K562 (cell line): Measurements from ENCODE around the gene APOBEC3A. TPM values are rescaled to one million over a fixed set of nuclear protein-coding genes. Genes with fewer than 3 reads are reported as not detected.

ENCODE experiments used
- C11orf30 ChIP-seq: fragments of 450-650 bp; IDR thresholded peaks from 2 replicates; pipeline ENCODE4 v1.6.1; 2016; ENCODE audit warnings: low read depth, mild to moderate bottlenecking
- CBFA2T3 ChIP-seq: fragments of 450-650 bp; IDR thresholded peaks from 2 replicates; pipeline ENCODE4 v1.6.1; 2017
- CCAR2 ChIP-seq: fragments of 200-400 bp; formaldehyde crosslinking; IDR thresholded peaks from 2 replicates; pipeline ENCODE4 v1.6.1; 2017; ENCODE audit warnings: mild to moderate bottlenecking, low read depth, low read length
- CHD4 ChIP-seq: fragments of 200-600 bp; sonication (generic); IDR thresholded peaks from 3 replicates; pipeline ENCODE4 v1.6.1; 2012; ENCODE audit warnings: low read depth, mild to moderate bottlenecking, mixed read lengths, low read length, inconsistent platforms; ENCODE audit not compliant: insufficient read depth, insufficient replicate concordance, poor library complexity, severe bottlenecking
- CREBBP ChIP-seq: IDR thresholded peaks from one replicate; pipeline ENCODE4 v1.6.1; 2012; ENCODE audit warnings: low read depth, mild to moderate bottlenecking, control low read depth, inconsistent platforms, low read length
- ERF ChIP-seq: fragments of 450-650 bp; formaldehyde crosslinking; IDR thresholded peaks from 2 replicates; pipeline ENCODE4 v1.4.0; 2020; ENCODE audit warnings: mild to moderate bottlenecking, mixed read lengths
- GABPB2 ChIP-seq: fragments of 250-450 bp; sonication (Bioruptor Pico); conservative IDR thresholded peaks from 2 replicates; pipeline ENCODE4 v1.5.1; 2021; ENCODE audit warnings: mild to moderate bottlenecking
- MCM2 ChIP-seq: fragments of 450-650 bp; IDR thresholded peaks from 2 replicates; pipeline ENCODE4 v1.6.1; 2017; ENCODE audit warnings: low read depth, mild to moderate bottlenecking
- MEF2A ChIP-seq: IDR thresholded peaks from 2 replicates; pipeline ENCODE4 v1.6.1; 2011; ENCODE audit warnings: low read depth, mild to moderate bottlenecking, low read length, moderate library complexity; ENCODE audit not compliant: control insufficient read depth
- NKRF ChIP-seq: fragments of 450-650 bp; IDR thresholded peaks from 2 replicates; pipeline ENCODE4 v1.6.1; 2016; ENCODE audit warnings: borderline replicate concordance
- POLR3A ChIP-seq: IDR thresholded peaks from 2 replicates; pipeline ENCODE4 v1.6.1; 2011; ENCODE audit warnings: borderline replicate concordance, mild to moderate bottlenecking, moderate library complexity; ENCODE audit not compliant: insufficient read length, insufficient read depth; ENCODE audit errors: extremely low read depth
- SIRT6 ChIP-seq: IDR thresholded peaks from one replicate; pipeline ENCODE4 v1.6.1; 2012; ENCODE audit warnings: low read depth, mild to moderate bottlenecking, control low read depth, inconsistent platforms, low read length, moderate library complexity
- SMARCC2 ChIP-seq: fragments of 450-650 bp; IDR thresholded peaks from 2 replicates; pipeline ENCODE4 v1.6.1; 2017; ENCODE audit warnings: antibody characterized with exemption, moderate library complexity, mild to moderate bottlenecking, low read depth
- SRSF9 ChIP-seq: fragments of 200-400 bp; formaldehyde crosslinking; IDR thresholded peaks from 2 replicates; pipeline ENCODE4 v1.6.1; 2017; ENCODE audit warnings: low read depth, low read length, borderline replicate concordance
- TAF7 ChIP-seq: fragments of 450-650 bp; IDR thresholded peaks from 2 replicates; pipeline ENCODE4 v1.6.1; 2016; ENCODE audit warnings: missing genetic modification characterization, missing compliant biosample characterization
- THRAP3 ChIP-seq: fragments of 450-650 bp; IDR thresholded peaks from 2 replicates; pipeline ENCODE4 v1.6.1; 2016; ENCODE audit warnings: mild to moderate bottlenecking, inconsistent platforms, borderline replicate concordance
- ZFP36 ChIP-seq: fragments of 150-350 bp; IDR thresholded peaks from 2 replicates; pipeline ENCODE4 v1.6.1; 2018; ENCODE audit warnings: low read length, low read depth; ENCODE audit not compliant: partially characterized antibody
- ZNF347 ChIP-seq: fragments of 450-650 bp; formaldehyde crosslinking; IDR thresholded peaks from 2 replicates; pipeline ENCODE4 v1.4.0; 2020; ENCODE audit warnings: low read depth, mild to moderate bottlenecking, moderate library complexity
- ZNF395 ChIP-seq: fragments of 200-800 bp; sonication (Bioruptor generic); IDR thresholded peaks from 2 replicates; pipeline ENCODE4 v1.6.1; 2017; ENCODE audit warnings: missing genetic modification characterization, missing compliant biosample characterization
- polyA plus RNA-seq, 8 experiments: library from polyadenylated mRNA; depleted of rRNA in 4 of 8; stranded (reverse) in 5 of 8; unstranded in 3 of 8; fragments of >200 nt; fragmentation: Nextera tagmentation in 2 of 8; fragmentation: Illumina TruSeq in 1 of 8; extraction: Ambion mirVana in 2 of 8; extraction: Trizol in 1 of 8; gene quantifications; 2 replicates each; pipeline versions ENCODE4 v1.2.1 to v1.2.3, GENCODE V29; 2011 to 2014; ENCODE audit warnings: inconsistent platforms in 1 of 8, missing spikeins in 1 of 8
- total RNA-seq, 7 experiments: library from RNA; depleted of rRNA in 6 of 7; stranded (reverse); fragments of >200 nt in 6 of 7; fragmentation: Illumina TruSeq in 2 of 7; extraction: Trizol in 2 of 7; gene quantifications; 2 replicates each; pipeline versions ENCODE4 v1.2.1 to v1.2.3, GENCODE V29; 2011 to 2021; ENCODE audit warnings: low replicate concordance in 1 of 7
- TF ChIP-seq, protein P1 (sequence below), 2 experiments: fragments of 450-650 bp; conservative IDR thresholded peaks; 2 replicates each; pipeline ENCODE4 v1.6.1; 2017; ENCODE audit warnings: mild to moderate bottlenecking in 2 of 2, moderate library complexity in 2 of 2
- TF ChIP-seq, protein P2 (sequence below), 3 experiments: IDR thresholded peaks in 2 of 3; conservative IDR thresholded peaks in 1 of 3; 2 replicates each; pipeline ENCODE4 v1.5.1; 2011 to 2012; ENCODE audit warnings: low read length in 3 of 3, mild to moderate bottlenecking in 3 of 3, control low read depth in 2 of 3, improper control_type of control experiment in 1 of 3, inconsistent platforms in 1 of 3, low read depth in 1 of 3, mixed read lengths in 1 of 3, moderate library complexity in 1 of 3; ENCODE audit not compliant: insufficient read depth in 2 of 3

Gene APOBEC3A
- total and polyA plus RNA-seq, 9 of the 15 experiments (the other 6 are each of a cell fraction or from before 2014, with no cell fraction given), result 0.04 TPM; not detected in 8

- TF ChIP-seq ZNF395 (no peak), SIRT6 (no peak), GABPB2 (CRISPR knock-in tag) (no peak), THRAP3 (no peak), TAF7 (tag) (no peak), POLR3A (no peak), CCAR2 (no peak), ZFP36 (no peak), ERF (CRISPR knock-in tag) (no peak), CREBBP (no peak), ZNF347 (CRISPR knock-in tag) (no peak), NKRF (no peak), MCM2 (no peak), MEF2A (no peak), C11orf30 (no peak), SMARCC2 (no peak), CHD4 (no peak), SRSF9 (no peak), CBFA2T3 (peak; percentile 73)
- TF ChIP-seq, protein P1, sequence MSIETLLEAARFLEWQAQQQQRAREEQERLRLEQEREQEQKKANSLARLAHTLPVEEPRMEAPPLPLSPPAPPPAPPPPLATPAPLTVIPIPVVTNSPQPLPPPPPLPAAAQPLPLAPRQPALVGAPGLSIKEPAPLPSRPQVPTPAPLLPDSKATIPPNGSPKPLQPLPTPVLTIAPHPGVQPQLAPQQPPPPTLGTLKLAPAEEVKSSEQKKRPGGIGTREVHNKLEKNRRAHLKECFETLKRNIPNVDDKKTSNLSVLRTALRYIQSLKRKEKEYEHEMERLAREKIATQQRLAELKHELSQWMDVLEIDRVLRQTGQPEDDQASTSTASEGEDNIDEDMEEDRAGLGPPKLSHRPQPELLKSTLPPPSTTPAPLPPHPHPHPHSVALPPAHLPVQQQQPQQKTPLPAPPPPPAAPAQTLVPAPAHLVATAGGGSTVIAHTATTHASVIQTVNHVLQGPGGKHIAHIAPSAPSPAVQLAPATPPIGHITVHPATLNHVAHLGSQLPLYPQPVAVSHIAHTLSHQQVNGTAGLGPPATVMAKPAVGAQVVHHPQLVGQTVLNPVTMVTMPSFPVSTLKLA (conservative IDR thresholded peaks at IDR 0.05), result no peak
- TF ChIP-seq, protein P2, sequence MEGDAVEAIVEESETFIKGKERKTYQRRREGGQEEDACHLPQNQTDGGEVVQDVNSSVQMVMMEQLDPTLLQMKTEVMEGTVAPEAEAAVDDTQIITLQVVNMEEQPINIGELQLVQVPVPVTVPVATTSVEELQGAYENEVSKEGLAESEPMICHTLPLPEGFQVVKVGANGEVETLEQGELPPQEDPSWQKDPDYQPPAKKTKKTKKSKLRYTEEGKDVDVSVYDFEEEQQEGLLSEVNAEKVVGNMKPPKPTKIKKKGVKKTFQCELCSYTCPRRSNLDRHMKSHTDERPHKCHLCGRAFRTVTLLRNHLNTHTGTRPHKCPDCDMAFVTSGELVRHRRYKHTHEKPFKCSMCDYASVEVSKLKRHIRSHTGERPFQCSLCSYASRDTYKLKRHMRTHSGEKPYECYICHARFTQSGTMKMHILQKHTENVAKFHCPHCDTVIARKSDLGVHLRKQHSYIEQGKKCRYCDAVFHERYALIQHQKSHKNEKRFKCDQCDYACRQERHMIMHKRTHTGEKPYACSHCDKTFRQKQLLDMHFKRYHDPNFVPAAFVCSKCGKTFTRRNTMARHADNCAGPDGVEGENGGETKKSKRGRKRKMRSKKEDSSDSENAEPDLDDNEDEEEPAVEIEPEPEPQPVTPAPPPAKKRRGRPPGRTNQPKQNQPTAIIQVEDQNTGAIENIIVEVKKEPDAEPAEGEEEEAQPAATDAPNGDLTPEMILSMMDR (IDR thresholded peaks at IDR 0.05 in 2 of 3, conservative IDR thresholded peaks at IDR 0.05 in 1 of 3; ENCODE audit: insufficient read depth in 2 of 3, low read depth in 1 of 3, low read length in 3 of 3), result peak in 1 of 3 experiments; percentile 1; a peak in 1 of 6 replicates
Observed at GRCh38 chr22:38965614-38966379, 8.4 kb downstream of the APOBEC3A start (continued).
